Measurements from ENCODE around the gene KAT2B. TPM values are rescaled to one million over a fixed set of nuclear protein-coding genes. Genes with fewer than 3 reads are reported as not detected.

Gene KAT2B
- total and polyA plus RNA-seq, 2 experiments from 2014 or later: 10.0 to 18.6 TPM

- no peaks in the 10 kb centered on the region for H3K27me3 ChIP-seq
- H3K27ac ChIP-seq: no peak overlapping the region
- H3K4me3 ChIP-seq: no peak overlapping the region
- DNase-seq (ENCODE audit: low read depth in 1 of 2, low spot score in 1 of 2): no peak
- no peaks in the 10 kb centered on the region for H3K9me3 ChIP-seq (ENCODE audit: low read depth)
- peaks cover 3% of the 10 kb centered on the region for H3K36me3 ChIP-seq
- peaks cover 6% of the 10 kb centered on the region for H3K4me1 ChIP-seq (ENCODE audit: low read depth)
- no peak for TF ChIP-seq CTCF (IDR thresholded peaks at IDR 0.05; ENCODE audit: low read depth, low read length)
Measured at GRCh38 chr3:20101041-20101440, 60.8 kb downstream of the KAT2B start.

- Histone ChIP-seq H3K27me3 (no peaks in the 10 kb centered on the region), H3K36me3 (peaks cover 3% of the 10 kb centered on the region), H3K9me3 (ENCODE audit: low read depth) (no peaks in the 10 kb centered on the region), H3K27ac (no peak overlapping the region), H3K4me3 (no peak overlapping the region), H3K4me1 (ENCODE audit: low read depth) (peaks cover 6% of the 10 kb centered on the region)
- DNase-seq (ENCODE audit: low read depth in 1 of 2, low spot score in 1 of 2): no peak
- no peak for TF ChIP-seq CTCF (IDR thresholded peaks at IDR 0.05; ENCODE audit: low read depth, low read length)
Measured at GRCh38 chr3:20103731-20104130, 63.5 kb downstream of the KAT2B start.

GRCh38 chr3:20104167-20104661 is 64.0 kb downstream of the KAT2B start:
- no peaks in the 10 kb centered on the region for H3K9me3 ChIP-seq (ENCODE audit: low read depth)

GRCh38 chr3:20105513-20106280 is 65.5 kb downstream of the KAT2B start:
- no peaks in the 10 kb centered on the region for H3K27me3 ChIP-seq
- H3K4me1 ChIP-seq (ENCODE audit: low read depth): peaks cover 6% of the 10 kb centered on the region
- no peak overlapping the region for H3K27ac ChIP-seq
- no peak for DNase-seq (ENCODE audit: low read depth in 1 of 2, low spot score in 1 of 2)
- H3K9me3 ChIP-seq (ENCODE audit: low read depth): no peaks in the 10 kb centered on the region
- no peak for TF ChIP-seq CTCF (IDR thresholded peaks at IDR 0.05; ENCODE audit: low read depth, low read length)
- no peak overlapping the region for H3K4me3 ChIP-seq
- H3K36me3 ChIP-seq: peaks cover 3% of the 10 kb centered on the region

More at GRCh38 chr3:20104167-20104661, 64.0 kb downstream of the KAT2B start:
- H3K36me3 ChIP-seq: peaks cover 3% of the 10 kb centered on the region
- DNase-seq (ENCODE audit: low read depth in 1 of 2, low spot score in 1 of 2): no peak
- no peak overlapping the region for H3K4me3 ChIP-seq
- H3K27me3 ChIP-seq: no peaks in the 10 kb centered on the region
- no peak overlapping the region for H3K27ac ChIP-seq
- no peak for TF ChIP-seq CTCF (IDR thresholded peaks at IDR 0.05; ENCODE audit: low read depth, low read length)
- peaks cover 6% of the 10 kb centered on the region for H3K4me1 ChIP-seq (ENCODE audit: low read depth)

GRCh38 chr3:20107722-20108121 is 67.5 kb downstream of the KAT2B start:
- DNase-seq (ENCODE audit: low read depth in 1 of 2, low spot score in 1 of 2): no peak
- no peaks in the 10 kb centered on the region for H3K9me3 ChIP-seq (ENCODE audit: low read depth)
- H3K4me3 ChIP-seq: no peak overlapping the region
- peaks cover 10% of the 10 kb centered on the region for H3K36me3 ChIP-seq
- H3K27me3 ChIP-seq: no peaks in the 10 kb centered on the region
- peaks cover 3% of the 10 kb centered on the region for H3K4me1 ChIP-seq (ENCODE audit: low read depth)
- H3K27ac ChIP-seq: no peak overlapping the region
- no peak for TF ChIP-seq CTCF (IDR thresholded peaks at IDR 0.05; ENCODE audit: low read depth, low read length)
